K562 (cell line): ENCODE results near the gene IRF1. TPM values are rescaled to one million over a fixed set of nuclear protein-coding genes. Genes with fewer than 3 reads are reported as not detected.
A peak's percentile ranks its signal among the peaks of the same experiment; 100 is the strongest.

Source experiments
- AFF1 ChIP-seq, 2 experiments: fragments of 450-650 bp; IDR thresholded peaks; 2 replicates each; pipeline ENCODE4 v1.6.1; 2018; ENCODE audit warnings: mild to moderate bottlenecking in 2 of 2, low read depth in 1 of 2; ENCODE audit not compliant: partially characterized antibody in 2 of 2
- ATF4 ChIP-seq: fragments of 450-650 bp; formaldehyde crosslinking; IDR thresholded peaks from 2 replicates; pipeline ENCODE4 v1.4.0; 2022; ENCODE audit warnings: mild to moderate bottlenecking, moderate library complexity
- BRCA1 ChIP-seq, 2 experiments: fragments of 450-650 bp in 1 of 2; sonication (generic) in 1 of 2; formaldehyde crosslinking in 1 of 2; IDR thresholded peaks; 2 replicates each; pipeline versions ENCODE4 v1.5.0 to v1.6.1; 2017 to 2020; ENCODE audit warnings: mild to moderate bottlenecking in 1 of 2, missing genetic modification reagents in 1 of 2
- CBFA2T3 ChIP-seq: fragments of 450-650 bp; IDR thresholded peaks from 2 replicates; pipeline ENCODE4 v1.6.1; 2017
- CXXC5 ChIP-seq: fragments of 250-450 bp; sonication (Bioruptor Pico); IDR thresholded peaks from 2 replicates; pipeline ENCODE4 v1.8.0; 2022; ENCODE audit warnings: inconsistent platforms, mild to moderate bottlenecking, moderate library complexity
- EHMT2 ChIP-seq: fragments of 450-650 bp; IDR thresholded peaks from 2 replicates; pipeline ENCODE4 v1.6.1; 2018; ENCODE audit warnings: antibody characterized with exemption
- FOXO4 ChIP-seq: fragments of 450-650 bp; formaldehyde crosslinking; IDR thresholded peaks from 2 replicates; pipeline ENCODE4 v1.4.0; 2020; ENCODE audit warnings: mild to moderate bottlenecking, moderate library complexity
- HLTF ChIP-seq: fragments of 450-650 bp; IDR thresholded peaks from 2 replicates; pipeline ENCODE4 v1.6.1; 2016
- IFI16 ChIP-seq: fragments of 250-450 bp; sonication (Bioruptor Pico); IDR thresholded peaks from 2 replicates; pipeline ENCODE4 v2.1.2; 2022; ENCODE audit warnings: mild to moderate bottlenecking, inconsistent platforms
- JUNB ChIP-seq: fragments of 450-650 bp; formaldehyde crosslinking; conservative IDR thresholded peaks from 2 replicates; pipeline ENCODE4 v1.4.0; 2020; ENCODE audit warnings: mild to moderate bottlenecking
- MCM7 ChIP-seq, 2 experiments: fragments of 450-650 bp; IDR thresholded peaks; 2 replicates each; pipeline ENCODE4 v1.6.1; 2016 to 2018
- PTBP1 ChIP-seq: fragments of 200-400 bp; formaldehyde crosslinking; IDR thresholded peaks from 2 replicates; pipeline ENCODE4 v1.6.1; 2017; ENCODE audit warnings: low read depth, low read length
- TAF9B ChIP-seq: fragments of 450-650 bp; IDR thresholded peaks from 2 replicates; pipeline ENCODE4 v1.6.1; 2018; ENCODE audit warnings: mild to moderate bottlenecking; ENCODE audit not compliant: partially characterized antibody
- ZBTB9 ChIP-seq: fragments of 450-650 bp; formaldehyde crosslinking; IDR thresholded peaks from 2 replicates; pipeline ENCODE4 v1.4.0; 2020; ENCODE audit warnings: mild to moderate bottlenecking, moderate library complexity
- polyA plus RNA-seq, 8 experiments: library from polyadenylated mRNA; depleted of rRNA in 4 of 8; stranded (reverse) in 5 of 8; unstranded in 3 of 8; fragments of >200 nt; fragmentation: Nextera tagmentation in 2 of 8; fragmentation: Illumina TruSeq in 1 of 8; extraction: Ambion mirVana in 2 of 8; extraction: Trizol in 1 of 8; gene quantifications; 2 replicates each; pipeline versions ENCODE4 v1.2.1 to v1.2.3, GENCODE V29; 2011 to 2014; ENCODE audit warnings: inconsistent platforms in 1 of 8, missing spikeins in 1 of 8
- total RNA-seq, 7 experiments: library from RNA; depleted of rRNA in 6 of 7; stranded (reverse); fragments of >200 nt in 6 of 7; fragmentation: Illumina TruSeq in 2 of 7; extraction: Trizol in 2 of 7; gene quantifications; 2 replicates each; pipeline versions ENCODE4 v1.2.1 to v1.2.3, GENCODE V29; 2011 to 2021; ENCODE audit warnings: low replicate concordance in 1 of 7

The IRF1 gene
- total and polyA plus RNA-seq, 9 of the 15 experiments (the other 6 are each of a cell fraction or from before 2014, with no cell fraction given): 1.1 to 12.3 (median 5.9) TPM

DNA sequence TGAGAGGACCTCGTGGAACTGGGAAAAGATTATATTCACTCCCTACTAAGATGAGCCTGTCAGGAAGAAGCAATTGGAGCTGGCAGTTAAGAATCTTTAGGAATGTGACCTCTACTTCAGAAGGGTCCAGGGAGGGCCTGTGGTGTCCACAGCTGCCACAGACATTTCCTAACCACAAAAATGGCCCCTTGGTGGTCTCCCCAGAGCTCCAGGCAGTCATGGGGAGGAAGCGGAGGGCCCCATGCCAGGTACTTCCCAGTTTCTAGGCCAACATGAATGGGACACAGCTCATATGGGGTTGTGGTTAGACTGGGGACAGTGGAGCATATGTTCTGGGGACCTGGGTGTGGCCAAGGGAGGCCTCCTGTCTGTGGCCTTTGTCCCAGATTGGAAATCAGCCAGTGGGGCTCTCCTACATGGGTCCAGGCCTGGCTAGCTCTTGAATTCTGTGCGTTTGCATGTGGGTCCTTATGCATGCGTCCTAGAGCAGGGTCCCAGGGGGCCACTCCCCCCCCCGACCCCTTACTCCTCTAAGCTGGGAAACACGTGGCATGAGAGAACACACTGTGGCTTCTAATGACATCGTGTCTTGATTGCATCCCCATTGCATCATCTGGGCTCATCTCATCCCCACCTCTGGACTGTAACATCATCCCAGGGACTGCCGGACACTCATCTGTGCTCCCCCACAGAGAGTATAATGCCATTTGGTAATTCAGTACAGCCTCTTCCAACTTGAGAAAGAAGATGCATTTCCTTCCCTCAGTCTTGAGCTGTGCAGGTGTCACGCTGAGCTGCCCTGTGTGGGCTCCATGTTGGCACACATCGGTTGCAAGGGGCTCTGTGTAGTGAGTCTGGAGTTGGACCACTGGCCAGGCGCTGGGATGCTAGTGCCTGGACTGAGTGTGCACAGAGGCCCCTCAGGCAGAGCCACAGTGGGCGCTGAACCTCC, 31.3 kb downstream of the IRF1 start (continued):
- TF ChIP-seq AFF1 (IDR thresholded peaks at IDR 0.05; ENCODE audit: low read depth in 1 of 2, partially characterized antibody in 2 of 2): peak; percentile 62 to 85
- TF ChIP-seq FOXO4: no peak
- TF ChIP-seq ZBTB9: peak; percentile 88
- TF ChIP-seq JUNB (CRISPR knock-in tag): no peak
- TF ChIP-seq CXXC5: peak; percentile 97
- no peak for TF ChIP-seq EHMT2
- no peak for TF ChIP-seq CBFA2T3
- TF ChIP-seq MCM7 (IDR thresholded peaks at IDR 0.05): no peak
- peak; percentile 99 for TF ChIP-seq ATF4 (CRISPR knock-in tag)
- TF ChIP-seq HLTF: no peak
- TF ChIP-seq TAF9B: no peak
- TF ChIP-seq PTBP1: no peak
- no peak for TF ChIP-seq BRCA1 (IDR thresholded peaks at IDR 0.05)
- no peak for TF ChIP-seq BRCA1 (CRISPR knock-in tag; IDR thresholded peaks at IDR 0.05)
- no peak; the same call in 1 of the 2 replicates for TF ChIP-seq IFI16 (CRISPR knock-in tag)
